HCT116 (cell line): ENCODE results near the gene SASS6. TPM values are rescaled to one million over a fixed set of nuclear protein-coding genes. Genes with fewer than 3 reads are reported as not detected.

ENCODE experiments used
- ATAC-seq: fragments of 200-7000 bp; cut with Tn5 transposase; 2 replicates; pipeline ENCODE4 v1.9.1; 2020; ENCODE audit warnings: mild to moderate bottlenecking, moderate library complexity
- BruUV-seq: library from RNA; stranded (reverse); fragments of 400-500 nt; replicated peaks from 2 replicates; lab custom pipeline; 2021; lab: Mats Ljungman, UMichigan
- CTCF ChIA-PET: fragments of 300-600 bp; sonication (Branson Sonifier 250); formaldehyde crosslinking; loops from one replicate; lab custom pipeline; 2021; ENCODE audit warnings: antibody characterized with exemption; lab: Charles Lee
- POLR2A ChIA-PET: fragments of 300-600, 350-600 bp; sonication (Branson Sonifier 250); formaldehyde crosslinking; loops from one replicate; lab custom pipeline; 2021; ENCODE audit warnings: antibody characterized with exemption; lab: Charles Lee
- RAD21 ChIA-PET, 2 experiments: fragments of 300-600 bp; sonication (Branson Sonifier 250); formaldehyde crosslinking; loops; one replicate each; lab custom pipeline; 2023; ENCODE audit warnings: low total read pairs in 2 of 2; ENCODE audit not compliant: uncharacterized antibody in 2 of 2, unreplicated experiment in 2 of 2, low non-redundant PET in 1 of 2; lab: Charles Lee
- DNase-seq: peaks from one replicate; pipeline ENCODE4 v3.0.0-alpha.2; 2010; ENCODE audit warnings: low read depth, low spot score
- H2AFZ ChIP-seq: fragments of 200-600 bp; shearing (Covaris generic), sonication (generic); 2 replicates; pipeline ENCODE4 v1.6.1; 2017; ENCODE audit warnings: low read depth, mixed run types, mixed read lengths, antibody characterized with exemption, low read length; ENCODE audit not compliant: poor library complexity, severe bottlenecking
- H3K27ac ChIP-seq: 2 replicates; pipeline ENCODE4 v1.5.1; 2012; ENCODE audit warnings: low read depth, low read length
- H3K27me3 ChIP-seq: fragments of 200-600 bp; sonication (generic); 2 replicates; pipeline ENCODE4 v1.6.1; 2016; ENCODE audit warnings: mixed run types, low read length, mixed read lengths; ENCODE audit not compliant: insufficient read depth
- H3K36me3 ChIP-seq, 2 experiments: fragments of 200-500 bp in 1 of 2; fragments of 200-600 bp in 1 of 2; sonication (Bioruptor generic) in 1 of 2; sonication (generic) in 1 of 2; 2 replicates each; pipeline versions ENCODE4 v1.5.1 to v1.6.1; 2014 to 2016; ENCODE audit warnings: low read length in 2 of 2, inconsistent platforms in 1 of 2, mixed read lengths in 1 of 2, mixed run types in 1 of 2; ENCODE audit not compliant: insufficient read depth in 2 of 2, control insufficient read depth in 1 of 2
- H3K4me1 ChIP-seq, 2 experiments: fragments of 200-600 bp in 1 of 2; sonication (generic) in 1 of 2; 2 replicates each; pipeline versions ENCODE4 v1.5.1 to v1.6.1; 2012 to 2017; ENCODE audit warnings: low read length in 2 of 2, inconsistent platforms in 1 of 2, mild to moderate bottlenecking in 1 of 2, mixed read lengths in 1 of 2, mixed run types in 1 of 2, moderate library complexity in 1 of 2; ENCODE audit not compliant: insufficient read depth in 2 of 2, control insufficient read depth in 1 of 2
- H3K4me2 ChIP-seq: fragments of 200-600 bp; sonication (generic); 2 replicates; pipeline ENCODE4 v1.6.1; 2017; ENCODE audit warnings: mixed run types, low read length, mixed read lengths
- H3K4me3 ChIP-seq, 2 experiments: fragments of 200-600 bp in 1 of 2; sonication (generic) in 1 of 2; replicated peaks in 1 of 2; 2 replicates each; pipeline ENCODE4 v1.5.1; 2011 to 2016; ENCODE audit warnings: low read length in 2 of 2, control low read depth in 1 of 2, low read depth in 1 of 2, mild to moderate bottlenecking in 1 of 2, mixed read lengths in 1 of 2, mixed run types in 1 of 2
- H3K79me2 ChIP-seq: fragments of 200-600 bp; sonication (generic); 2 replicates; pipeline ENCODE4 v1.6.1; 2017; ENCODE audit warnings: mild to moderate bottlenecking, mixed run types, low read length, moderate library complexity, mixed read lengths; ENCODE audit not compliant: insufficient read depth
- H3K9ac ChIP-seq: fragments of 200-600 bp; sonication (generic); 2 replicates; pipeline ENCODE4 v1.6.1; 2016; ENCODE audit warnings: low read length, mixed read lengths
- H3K9me2 ChIP-seq: fragments of 200-600 bp; sonication (generic), shearing (Covaris generic); 2 replicates; pipeline ENCODE4 v1.6.1; 2017; ENCODE audit warnings: mixed run types, mild to moderate bottlenecking, moderate library complexity; ENCODE audit not compliant: insufficient read depth
- H3K9me3 ChIP-seq, 2 experiments: fragments of 200-500 bp in 1 of 2; fragments of 200-600 bp in 1 of 2; sonication (Bioruptor generic) in 1 of 2; sonication (generic) in 1 of 2; 2 replicates each; pipeline ENCODE4 v1.6.1; 2014 to 2017; ENCODE audit warnings: low read length in 2 of 2, mixed read lengths in 2 of 2, inconsistent platforms in 1 of 2, low read depth in 1 of 2, mild to moderate bottlenecking in 1 of 2, mixed run types in 1 of 2, moderate library complexity in 1 of 2; ENCODE audit not compliant: control insufficient read depth in 1 of 2, insufficient read depth in 1 of 2
- H4K20me1 ChIP-seq: fragments of 200-600 bp; sonication (generic), shearing (Covaris generic); 2 replicates; pipeline ENCODE4 v1.6.1; 2017; ENCODE audit warnings: mixed run types, mild to moderate bottlenecking, moderate library complexity; ENCODE audit not compliant: insufficient read depth
- CEBPB ChIP-seq: IDR thresholded peaks from 2 replicates; pipeline ENCODE4 v1.6.1; 2012; ENCODE audit warnings: low read depth
- EZH2 ChIP-seq: fragments of 200-600 bp; sonication (generic); IDR thresholded peaks from 2 replicates; pipeline ENCODE4 v1.6.1; 2017; ENCODE audit warnings: antibody characterized with exemption, mixed run types
- EZH2phosphoT487 ChIP-seq: fragments of 200-600 bp; IDR thresholded peaks from 2 replicates; pipeline ENCODE4 v1.6.1; 2018; ENCODE audit warnings: antibody characterized with exemption, borderline replicate concordance
- JUND ChIP-seq: IDR thresholded peaks from 2 replicates; pipeline ENCODE4 v1.6.1; 2012
- POLR2A ChIP-seq: IDR thresholded peaks from 2 replicates; pipeline ENCODE4 v1.7.0; 2011; ENCODE audit warnings: borderline replicate concordance; ENCODE audit not compliant: insufficient read depth, insufficient read length; ENCODE audit errors: extremely low read depth
- POLR2AphosphoS5 ChIP-seq: IDR thresholded peaks from 2 replicates; pipeline ENCODE4 v1.6.1; 2011; ENCODE audit warnings: mild to moderate bottlenecking, low read depth, low read length, moderate library complexity
- RAD21 ChIP-seq: IDR thresholded peaks from 2 replicates; pipeline ENCODE4 v1.6.1; 2012; ENCODE audit warnings: low read depth, mild to moderate bottlenecking
- SIN3A ChIP-seq: IDR thresholded peaks from 2 replicates; pipeline ENCODE4 v1.6.1; 2012; ENCODE audit warnings: low read depth
- SP1 ChIP-seq: IDR thresholded peaks from 2 replicates; pipeline ENCODE4 v1.6.1; 2012; ENCODE audit warnings: low read depth
- SRF ChIP-seq: IDR thresholded peaks from 2 replicates; pipeline ENCODE4 v1.6.1; 2012; ENCODE audit warnings: low read depth
- TCF7L2 ChIP-seq: IDR thresholded peaks from 2 replicates; pipeline ENCODE4 v1.7.0; 2011; ENCODE audit warnings: borderline replicate concordance, inconsistent platforms; ENCODE audit not compliant: insufficient read depth, insufficient read length; ENCODE audit errors: extremely low read depth
- YY1 ChIP-seq: IDR thresholded peaks from 2 replicates; pipeline ENCODE4 v1.6.1; 2011; ENCODE audit warnings: low read length, low read depth, moderate library complexity, mild to moderate bottlenecking; ENCODE audit not compliant: insufficient replicate concordance; ENCODE audit errors: extremely low read depth
- ZFX ChIP-seq: fragments of 450-650 bp; IDR thresholded peaks from 2 replicates; pipeline ENCODE4 v1.6.1; 2017
- intact Hi-C: fragments of 100-400 bp; cut with micrococcal nuclease; formaldehyde crosslinking; loops from 2 replicates; pipeline ENCODE4 v1.10.0; 2022
- total RNA-seq: library from RNA; stranded (reverse); gene quantifications from one replicate; pipeline ENCODE4 v1.2.1, GENCODE V29; 2021; ENCODE audit not compliant: unreplicated experiment
- TF ChIP-seq, protein P1 (sequence below): IDR thresholded peaks from 2 replicates; pipeline ENCODE4 v1.6.1; 2012
- TF ChIP-seq, protein P2 (sequence below): IDR thresholded peaks from 2 replicates; pipeline ENCODE4 v1.6.1; 2011; ENCODE audit warnings: mild to moderate bottlenecking, low read length, moderate library complexity; ENCODE audit not compliant: insufficient replicate concordance; ENCODE audit errors: extremely low read depth
- TF ChIP-seq, protein P3 (sequence below), 3 experiments: fragments of 200-600 bp in 1 of 3; sonication (generic) in 1 of 3; IDR thresholded peaks in 2 of 3; conservative IDR thresholded peaks in 1 of 3; 2 replicates each; pipeline ENCODE4 v1.5.1; 2012 to 2017; ENCODE audit warnings: low read depth in 2 of 3, low read length in 2 of 3, antibody characterized with exemption in 1 of 3, borderline replicate concordance in 1 of 3, control low read depth in 1 of 3, mild to moderate bottlenecking in 1 of 3, mixed read lengths in 1 of 3, mixed run types in 1 of 3, moderate library complexity in 1 of 3; ENCODE audit not compliant: insufficient read depth in 1 of 3

The SASS6 gene
- total RNA-seq, 1 experiment from 2014 or later = 13.7 TPM

DNA sequence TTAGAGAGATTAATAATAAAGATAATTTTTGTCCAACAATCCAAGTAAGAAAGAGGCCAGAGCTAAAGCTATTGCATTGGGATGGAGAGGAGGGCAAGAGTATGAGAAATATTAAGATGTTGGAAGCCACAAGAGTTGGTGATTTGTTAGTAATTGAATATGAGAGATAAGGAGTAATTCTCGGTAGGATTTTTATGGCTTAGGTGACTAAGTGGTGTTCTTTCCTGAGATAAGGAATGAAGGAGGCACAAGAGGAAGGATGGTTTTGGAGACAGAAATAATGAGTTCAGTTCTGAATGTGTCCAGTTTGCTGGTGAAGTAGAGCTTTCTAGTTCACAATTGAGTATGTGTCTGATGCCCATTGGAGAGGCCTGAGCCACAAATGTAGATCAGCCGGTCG, 9.6 kb upstream of the SASS6 start:
- intact Hi-C loops = no loop called here
- Histone ChIP-seq H3K27ac (no peak overlapping the region), H2AFZ (no peak overlapping the region), H3K36me3 (peaks cover 36 to 57% of the 10 kb centered on the region in 2 experiments), H3K79me2 (no peaks in the 10 kb centered on the region), H3K4me1 (no peaks in the 10 kb centered on the region), H3K9me2 (no peaks in the 10 kb centered on the region), H3K4me3 (no peak overlapping the region), H3K4me2 (no peak overlapping the region), H3K9ac (no peak overlapping the region), H4K20me1 (no peaks in the 10 kb centered on the region), H3K9me3 (no peaks in the 10 kb centered on the region), H3K27me3 (no peaks in the 10 kb centered on the region)
- ChIA-PET RAD21 (no interaction called here), POLR2A (no interaction called here), CTCF (no interaction called here)
- ATAC-seq (no peak), DNase-seq (no peak)
- no peak for TF ChIP-seq TCF7L2
- TF ChIP-seq, protein P1, sequence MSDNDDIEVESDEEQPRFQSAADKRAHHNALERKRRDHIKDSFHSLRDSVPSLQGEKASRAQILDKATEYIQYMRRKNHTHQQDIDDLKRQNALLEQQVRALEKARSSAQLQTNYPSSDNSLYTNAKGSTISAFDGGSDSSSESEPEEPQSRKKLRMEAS = no peak
- no peak for TF ChIP-seq SP1
- no peak for TF ChIP-seq POLR2AphosphoS5
- no peak for TF ChIP-seq SRF
- TF ChIP-seq, protein P2, sequence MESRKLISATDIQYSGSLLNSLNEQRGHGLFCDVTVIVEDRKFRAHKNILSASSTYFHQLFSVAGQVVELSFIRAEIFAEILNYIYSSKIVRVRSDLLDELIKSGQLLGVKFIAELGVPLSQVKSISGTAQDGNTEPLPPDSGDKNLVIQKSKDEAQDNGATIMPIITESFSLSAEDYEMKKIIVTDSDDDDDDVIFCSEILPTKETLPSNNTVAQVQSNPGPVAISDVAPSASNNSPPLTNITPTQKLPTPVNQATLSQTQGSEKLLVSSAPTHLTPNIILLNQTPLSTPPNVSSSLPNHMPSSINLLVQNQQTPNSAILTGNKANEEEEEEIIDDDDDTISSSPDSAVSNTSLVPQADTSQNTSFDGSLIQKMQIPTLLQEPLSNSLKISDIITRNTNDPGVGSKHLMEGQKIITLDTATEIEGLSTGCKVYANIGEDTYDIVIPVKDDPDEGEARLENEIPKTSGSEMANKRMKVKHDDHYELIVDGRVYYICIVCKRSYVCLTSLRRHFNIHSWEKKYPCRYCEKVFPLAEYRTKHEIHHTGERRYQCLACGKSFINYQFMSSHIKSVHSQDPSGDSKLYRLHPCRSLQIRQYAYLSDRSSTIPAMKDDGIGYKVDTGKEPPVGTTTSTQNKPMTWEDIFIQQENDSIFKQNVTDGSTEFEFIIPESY = no peak
- TF ChIP-seq, protein P3, sequence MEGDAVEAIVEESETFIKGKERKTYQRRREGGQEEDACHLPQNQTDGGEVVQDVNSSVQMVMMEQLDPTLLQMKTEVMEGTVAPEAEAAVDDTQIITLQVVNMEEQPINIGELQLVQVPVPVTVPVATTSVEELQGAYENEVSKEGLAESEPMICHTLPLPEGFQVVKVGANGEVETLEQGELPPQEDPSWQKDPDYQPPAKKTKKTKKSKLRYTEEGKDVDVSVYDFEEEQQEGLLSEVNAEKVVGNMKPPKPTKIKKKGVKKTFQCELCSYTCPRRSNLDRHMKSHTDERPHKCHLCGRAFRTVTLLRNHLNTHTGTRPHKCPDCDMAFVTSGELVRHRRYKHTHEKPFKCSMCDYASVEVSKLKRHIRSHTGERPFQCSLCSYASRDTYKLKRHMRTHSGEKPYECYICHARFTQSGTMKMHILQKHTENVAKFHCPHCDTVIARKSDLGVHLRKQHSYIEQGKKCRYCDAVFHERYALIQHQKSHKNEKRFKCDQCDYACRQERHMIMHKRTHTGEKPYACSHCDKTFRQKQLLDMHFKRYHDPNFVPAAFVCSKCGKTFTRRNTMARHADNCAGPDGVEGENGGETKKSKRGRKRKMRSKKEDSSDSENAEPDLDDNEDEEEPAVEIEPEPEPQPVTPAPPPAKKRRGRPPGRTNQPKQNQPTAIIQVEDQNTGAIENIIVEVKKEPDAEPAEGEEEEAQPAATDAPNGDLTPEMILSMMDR (IDR thresholded peaks at IDR 0.05 in 2 of 3, conservative IDR thresholded peaks at IDR 0.05 in 1 of 3; ENCODE audit: borderline replicate concordance in 1 of 3, insufficient read depth in 1 of 3, low read depth in 2 of 3, low read length in 2 of 3) = no peak
- TF ChIP-seq SIN3A = no peak
- TF ChIP-seq POLR2A = no peak
- no peak for TF ChIP-seq JUND
- no peak for TF ChIP-seq EZH2phosphoT487
- no peak for TF ChIP-seq YY1
- TF ChIP-seq ZFX = no peak
- no peak for TF ChIP-seq RAD21
- TF ChIP-seq EZH2 = no peak
- TF ChIP-seq CEBPB = no peak
- BruUV-seq = no TSS peak
